Upper lobe of right lung (tissue), 1 donor: ENCODE results near the gene UBL3. TPM values are rescaled to one million over a fixed set of nuclear protein-coding genes. Genes with fewer than 3 reads are reported as not detected.

ENCODE experiments used
- ATAC-seq: fragments of 200-7000 bp; cut with Tn5 transposase; one replicate; pipeline ENCODE4 v1.9.1; 2020; ENCODE audit warnings: mild to moderate bottlenecking, moderate library complexity
- DNase-seq: peaks from one replicate; pipeline ENCODE4 v3.0.0-alpha.2; 2020
- H3K27ac ChIP-seq: fragments of 200-600 bp; one replicate; pipeline ENCODE4 v1.8.0; 2022
- H3K27me3 ChIP-seq: fragments of 200-600 bp; one replicate; pipeline ENCODE4 v1.8.0; 2022; ENCODE audit warnings: mild to moderate bottlenecking
- H3K36me3 ChIP-seq: fragments of 200-600 bp; one replicate; pipeline ENCODE4 v1.8.0; 2022
- H3K4me1 ChIP-seq: fragments of 200-600 bp; one replicate; pipeline ENCODE4 v1.8.0; 2022
- H3K4me3 ChIP-seq: fragments of 200-600 bp; one replicate; pipeline ENCODE4 v1.8.0; 2022; ENCODE audit warnings: mild to moderate bottlenecking
- H3K9me3 ChIP-seq: fragments of 200-600 bp; one replicate; pipeline ENCODE4 v1.8.0; 2022
- CTCF ChIP-seq: fragments of 200-600 bp; IDR thresholded peaks from one replicate; pipeline ENCODE4 v1.8.0; 2022; ENCODE audit warnings: antibody characterized with exemption
- intact Hi-C: fragments of 100-400 bp; cut with DNase I; formaldehyde crosslinking; loops from one replicate; pipeline ENCODE4 v1.11.0; 2022
- total RNA-seq: library from RNA; stranded (reverse); fragmentation: NEBNext Ultra II Directional; extraction: Animal tissue kit (Norgen Biotek cat#: 25700); gene quantifications from one replicate; pipeline ENCODE4 v1.2.1, GENCODE V29; 2021
- donor health status: DM: no; HTN: yes; CAD: no; lungs with severe emphysema.

Gene UBL3
- total RNA-seq, 1 donor from 2014 or later: 56.1 TPM

GRCh38 chr13:29830000-29830399 is 20.4 kb downstream of the UBL3 start:
- H3K4me1 ChIP-seq: no peaks in the 10 kb centered on the region

GRCh38 chr13:29819143-29819542 is 31.3 kb downstream of the UBL3 start:
- Histone ChIP-seq H3K27ac (no peak overlapping the region), H3K9me3 (no peaks in the 10 kb centered on the region), H3K36me3 (no peaks in the 10 kb centered on the region), H3K27me3 (no peaks in the 10 kb centered on the region), H3K4me3 (no peak overlapping the region), H3K4me1 (peaks cover 28% of the 10 kb centered on the region)
- no peak for TF ChIP-seq CTCF
- ATAC-seq: no peak
- no peak for DNase-seq
- intact Hi-C loops: no loop called here

More at GRCh38 chr13:29830000-29830399, 20.4 kb downstream of the UBL3 start:
- Histone ChIP-seq H3K27me3 (no peaks in the 10 kb centered on the region), H3K4me3 (no peak overlapping the region), H3K27ac (no peak overlapping the region), H3K9me3 (no peaks in the 10 kb centered on the region), H3K36me3 (no peaks in the 10 kb centered on the region)
- intact Hi-C loops: no loop called here
- TF ChIP-seq CTCF: no peak
- DNase-seq (no peak), ATAC-seq (no peak)

- Histone ChIP-seq H3K27me3 (no peaks in the 10 kb centered on the region), H3K9me3 (no peaks in the 10 kb centered on the region), H3K36me3 (no peaks in the 10 kb centered on the region), H3K4me1 (peaks cover 28% of the 10 kb centered on the region), H3K27ac (no peak overlapping the region), H3K4me3 (no peak overlapping the region)
- ATAC-seq (peak; percentile 50), DNase-seq (no peak)
- TF ChIP-seq CTCF: no peak
- intact Hi-C loops: no loop called here
These were observed 32.6 kb downstream of the UBL3 start for GRCh38 chr13:29817604-29818378.

- no peak for TF ChIP-seq CTCF
- Histone ChIP-seq H3K4me1 (peaks cover 28% of the 10 kb centered on the region), H3K27me3 (no peaks in the 10 kb centered on the region), H3K9me3 (no peaks in the 10 kb centered on the region), H3K4me3 (no peak overlapping the region), H3K36me3 (no peaks in the 10 kb centered on the region), H3K27ac (no peak overlapping the region)
- ATAC-seq (no peak), DNase-seq (no peak)
- intact Hi-C loops: no loop called here
These were observed 33.7 kb downstream of the UBL3 start for GRCh38 chr13:29816715-29817114.

- Histone ChIP-seq H3K27me3 (no peaks in the 10 kb centered on the region), H3K4me3 (no peak overlapping the region), H3K27ac (no peak overlapping the region), H3K36me3 (no peaks in the 10 kb centered on the region), H3K9me3 (no peaks in the 10 kb centered on the region), H3K4me1 (peaks cover 33% of the 10 kb centered on the region)
- no peak for DNase-seq
- intact Hi-C loops: no loop called here
- ATAC-seq: no peak
- TF ChIP-seq CTCF: no peak
These were observed 35.1 kb downstream of the UBL3 start for GRCh38 chr13:29815336-29815735.

GRCh38 chr13:29810898-29811297 is 39.5 kb downstream of the UBL3 start:
- no peak for TF ChIP-seq CTCF
- peaks cover 34% of the 10 kb centered on the region for H3K4me1 ChIP-seq
- no peak for ATAC-seq
- no peaks in the 10 kb centered on the region for H3K27me3 ChIP-seq
- no peaks in the 10 kb centered on the region for H3K9me3 ChIP-seq
- intact Hi-C loops: no loop called here
- DNase-seq: no peak
- no peaks in the 10 kb centered on the region for H3K36me3 ChIP-seq
- H3K4me3 ChIP-seq: no peak overlapping the region
- H3K27ac ChIP-seq: no peak overlapping the region
